Raji (cell line): Measurements from ENCODE around the gene KDM4C.

ENCODE experiments used
- POLR2A ChIP-seq: IDR thresholded peaks from 2 replicates; pipeline ENCODE4 v1.6.1; 2011; ENCODE audit warnings: low read depth, low read length, control low read depth; ENCODE audit not compliant: insufficient read depth

KDM4C gene

DNA sequence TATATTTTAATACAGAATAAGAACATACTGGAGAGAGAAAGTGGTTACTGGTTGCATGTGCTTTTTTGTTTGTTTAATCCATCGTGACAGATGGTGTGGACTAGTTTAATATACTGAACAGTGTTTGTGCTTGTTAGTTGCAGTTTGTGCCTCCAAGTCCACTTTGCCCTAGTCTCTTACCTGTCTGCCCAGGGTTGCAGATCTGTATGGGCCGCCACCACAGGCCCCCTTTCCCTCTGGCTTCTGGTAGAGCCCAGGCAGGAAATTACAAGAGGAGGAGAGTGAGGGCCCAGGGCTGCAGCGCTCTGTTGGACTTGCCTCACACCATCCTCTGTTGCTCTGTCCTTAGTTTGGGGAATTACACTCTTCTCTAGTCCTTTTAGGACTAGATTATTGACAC, 166.4 kb downstream of the KDM4C start:
- TF ChIP-seq POLR2A: no peak

DNA sequence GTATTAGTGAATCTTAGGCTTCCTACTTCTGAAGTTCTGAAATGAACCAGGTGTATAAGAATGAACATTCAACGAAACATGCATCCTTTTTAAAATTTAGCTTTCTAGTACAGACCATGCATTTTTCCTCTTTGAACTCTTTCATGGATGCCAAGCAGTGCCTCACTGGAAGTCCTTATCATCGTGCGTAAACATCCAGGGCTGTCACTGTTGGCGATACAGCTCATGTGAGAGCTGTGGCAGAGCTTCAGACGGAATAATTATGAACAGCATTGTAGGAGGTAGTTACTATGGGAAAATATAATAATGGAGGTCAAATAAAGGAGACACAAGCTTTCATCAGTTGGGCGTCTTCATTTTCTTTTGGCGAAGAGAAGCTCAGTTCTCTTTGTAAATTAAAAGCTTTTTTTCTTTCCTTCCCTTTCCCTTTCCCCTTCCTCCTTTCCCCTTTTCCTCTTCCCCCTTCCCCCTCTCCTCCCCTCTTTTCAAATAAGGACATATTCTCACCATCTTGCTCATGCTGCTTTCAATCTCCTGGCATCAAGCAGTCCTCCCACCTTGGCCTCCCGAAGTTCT, 167.3 kb downstream of the KDM4C start:
- no peak for TF ChIP-seq POLR2A

DNA sequence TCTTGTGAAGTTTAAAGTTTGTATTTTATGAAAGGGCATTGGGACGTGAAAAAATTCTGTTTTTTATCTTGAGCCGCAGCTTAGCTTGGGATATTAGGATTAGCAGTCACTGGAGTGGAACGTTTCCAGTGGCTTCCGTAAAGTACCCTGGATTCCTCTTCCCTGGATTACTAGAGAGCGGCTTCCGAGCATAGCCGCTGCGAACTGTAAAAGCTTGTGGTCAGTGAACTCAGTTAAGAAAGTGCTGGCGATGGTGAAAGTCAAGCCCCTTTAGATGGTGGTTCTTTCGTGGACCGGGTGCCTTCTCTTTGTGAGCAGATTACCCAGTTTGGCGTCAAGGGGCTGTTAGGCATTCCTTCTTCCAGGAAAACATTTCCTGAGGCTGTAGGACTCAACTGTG, 168.1 kb downstream of the KDM4C start:
- TF ChIP-seq POLR2A: no peak

DNA sequence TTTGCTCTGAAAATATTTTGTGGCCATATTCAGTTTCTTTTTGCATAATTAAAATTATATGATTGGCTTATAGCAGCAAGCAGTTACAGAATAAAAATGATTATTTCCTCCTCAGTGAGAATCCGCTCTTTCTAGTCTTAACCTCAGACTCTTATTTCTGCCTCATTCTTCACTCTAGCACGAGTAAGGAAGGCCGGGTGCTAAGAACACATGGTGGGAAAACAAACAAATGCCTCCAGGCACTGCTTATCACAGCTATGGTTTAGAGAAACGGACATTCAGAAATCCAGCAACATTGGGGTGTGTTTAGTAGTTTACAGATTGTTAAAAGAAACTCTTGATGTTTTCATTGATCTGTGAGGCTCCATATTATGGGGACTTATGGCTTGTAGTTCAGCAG, 168.7 kb downstream of the KDM4C start:
- TF ChIP-seq POLR2A: no peak

DNA sequence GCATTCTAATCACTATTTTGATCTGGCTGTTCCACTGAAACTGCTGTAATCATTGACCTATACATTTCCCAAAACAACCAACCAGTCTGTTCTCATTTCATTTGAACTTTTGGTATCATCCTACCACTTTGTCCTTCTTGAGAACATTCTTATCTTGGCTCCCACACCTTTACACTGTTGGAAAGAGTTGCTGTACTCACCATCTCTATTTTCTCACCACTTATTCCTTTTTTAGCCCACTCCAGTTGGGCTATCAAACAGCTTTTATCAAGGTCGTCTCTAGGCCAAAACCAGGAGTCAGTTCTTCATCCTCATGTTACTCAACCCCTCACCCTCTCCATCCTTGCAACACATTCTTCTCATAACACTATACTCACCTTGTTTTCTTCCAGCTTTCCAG, 170.1 kb downstream of the KDM4C start:
- no peak for TF ChIP-seq POLR2A

DNA sequence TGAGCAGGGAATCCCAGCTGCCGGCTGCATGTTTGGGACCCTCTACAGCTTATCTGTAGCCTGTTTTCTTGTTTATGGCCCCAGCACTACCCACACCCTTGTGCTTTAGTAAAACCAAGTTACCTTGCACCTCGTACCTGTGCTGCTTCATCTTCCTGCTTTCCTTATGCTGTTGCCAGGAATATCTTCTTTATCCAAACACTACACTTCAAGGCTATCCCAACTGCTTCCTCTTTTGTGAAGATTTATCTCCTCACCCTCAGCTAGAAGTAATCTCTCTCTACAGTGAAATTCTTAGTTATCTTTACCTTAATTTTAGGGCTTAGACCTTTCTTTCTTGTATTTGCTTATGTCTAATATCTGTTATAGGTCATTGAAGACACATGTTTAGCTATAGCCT, 171.1 kb downstream of the KDM4C start:
- no peak for TF ChIP-seq POLR2A

DNA sequence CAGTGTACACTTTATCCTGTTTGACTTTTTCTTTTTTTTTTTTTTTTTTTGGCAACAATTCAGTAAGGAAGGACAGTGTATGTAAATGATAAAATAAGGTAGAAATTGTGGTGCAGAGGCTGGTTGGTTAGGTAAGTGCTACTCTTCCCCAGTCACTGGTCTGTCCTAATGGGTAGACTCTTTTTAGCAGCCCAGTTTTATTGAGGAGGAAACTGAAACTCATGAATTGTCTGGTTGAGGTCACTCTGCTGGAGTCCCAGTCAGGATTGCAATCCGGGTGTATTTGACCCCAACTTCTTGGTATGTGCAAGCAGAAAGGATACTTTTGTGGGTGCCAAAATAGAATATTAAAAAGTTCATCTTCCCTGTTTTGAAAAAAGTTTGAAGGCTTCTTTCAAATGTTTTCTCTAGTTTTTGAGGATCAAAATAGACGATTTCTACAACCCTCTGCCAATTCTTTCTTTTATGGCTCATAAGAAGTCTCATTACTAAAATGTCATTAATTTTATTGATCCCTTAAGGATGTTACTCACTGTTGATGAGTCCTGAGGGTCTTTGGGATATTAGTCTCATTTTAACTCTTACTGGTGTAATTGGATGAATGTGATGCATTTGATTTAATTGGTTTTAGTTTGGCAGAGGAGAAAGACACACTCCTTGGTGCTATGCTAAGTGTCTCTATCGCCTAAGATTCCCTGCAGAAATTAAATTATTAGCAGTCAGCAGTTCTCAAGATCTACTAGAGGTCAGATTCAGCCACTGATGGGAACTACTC, 171.9 kb downstream of the KDM4C start:
- TF ChIP-seq POLR2A: no peak

DNA sequence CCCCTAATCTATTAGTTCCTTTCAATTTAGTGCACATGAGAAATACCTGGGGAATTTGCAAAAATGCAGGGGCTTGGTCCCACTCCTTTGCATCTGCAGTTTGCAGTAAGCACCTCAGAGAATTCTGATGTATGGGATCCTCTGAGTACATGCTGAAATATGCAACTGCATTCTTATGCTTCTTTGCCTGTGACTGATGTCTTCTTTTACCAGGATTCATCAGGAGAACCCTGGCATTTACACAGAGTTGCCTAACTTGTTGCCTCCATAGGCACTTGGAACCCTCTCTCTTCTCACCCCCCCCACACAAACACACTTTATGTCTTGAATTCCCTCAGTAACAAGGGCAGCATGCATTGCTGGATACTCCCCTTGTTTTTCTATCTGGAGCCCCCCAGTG, 173.1 kb downstream of the KDM4C start:
- no peak for TF ChIP-seq POLR2A

DNA sequence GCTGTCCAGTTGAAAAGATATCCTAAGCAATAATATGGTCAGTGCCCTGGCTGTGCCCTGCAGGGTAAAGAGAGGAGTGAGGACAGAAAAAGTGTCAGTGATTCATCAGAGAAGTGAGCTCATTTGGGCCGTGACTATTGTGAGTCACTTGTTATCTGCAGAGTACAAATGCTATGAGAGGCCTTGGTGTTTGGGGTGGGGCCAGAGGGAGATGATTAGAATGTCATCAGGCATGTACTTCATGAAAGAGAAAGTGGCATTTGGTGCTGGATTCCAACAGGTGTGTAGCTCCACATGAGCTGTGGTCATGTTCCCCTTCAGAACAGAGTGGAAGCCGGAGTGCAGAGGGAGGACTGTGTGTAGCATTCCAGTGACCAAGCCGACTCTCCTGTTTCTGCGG, 174.1 kb downstream of the KDM4C start:
- no peak for TF ChIP-seq POLR2A

DNA sequence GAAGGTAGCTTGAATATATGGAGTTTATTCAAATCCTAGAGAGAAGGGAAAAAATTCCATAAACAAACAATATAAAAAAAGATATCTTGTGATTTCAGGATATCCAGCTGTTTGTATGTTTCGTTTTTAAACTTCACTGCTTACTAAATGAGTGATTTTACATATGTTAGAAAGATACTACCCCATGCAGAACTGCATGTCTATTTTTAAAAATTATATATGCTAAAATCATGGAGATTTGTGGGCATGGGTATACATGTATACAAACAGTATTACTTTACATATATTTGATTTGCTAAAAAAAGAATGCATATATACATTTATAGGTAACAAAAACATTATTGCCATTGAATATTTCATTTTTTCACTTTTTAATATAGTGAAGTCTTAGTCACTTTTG, 178.3 kb downstream of the KDM4C start:
- no peak for TF ChIP-seq POLR2A

DNA sequence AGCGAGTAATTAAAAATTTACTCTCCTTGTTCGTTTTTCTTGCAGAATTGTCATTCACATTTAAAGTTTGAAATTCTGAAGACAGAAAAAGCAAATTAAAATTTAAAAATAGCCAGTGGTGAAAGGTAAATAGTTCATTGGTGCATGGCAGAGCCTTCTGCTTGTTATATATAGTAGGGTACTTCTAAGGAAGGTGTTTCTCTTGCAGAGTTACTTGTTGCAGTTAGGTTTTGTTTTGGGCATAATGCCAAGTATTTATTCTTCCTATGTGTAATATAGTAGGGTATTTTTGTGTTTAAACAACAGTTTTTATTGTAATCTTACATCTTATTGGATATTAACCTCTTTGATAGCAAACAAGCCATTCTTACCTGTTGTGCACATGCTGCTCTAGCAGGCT, 179.4 kb downstream of the KDM4C start:
- no peak for TF ChIP-seq POLR2A

DNA sequence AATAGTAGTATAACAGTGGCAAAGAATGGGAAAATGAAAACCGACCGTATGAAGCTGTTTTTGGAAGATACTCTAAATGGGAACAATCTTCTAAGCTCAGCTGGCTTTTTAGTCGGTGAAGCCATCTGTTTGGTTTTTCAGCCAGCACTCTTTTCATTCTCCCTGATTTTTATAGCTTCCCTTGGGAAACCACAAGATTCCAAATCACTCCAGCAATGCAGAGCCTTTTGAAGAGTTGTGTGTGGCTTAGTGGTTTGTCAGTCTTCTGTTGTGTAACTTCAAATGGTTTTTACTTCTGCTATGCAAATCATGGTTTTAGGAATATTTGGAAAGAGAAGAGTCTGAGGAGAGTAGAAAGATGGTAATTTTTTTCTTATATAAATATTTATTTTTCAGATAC, 180.7 kb downstream of the KDM4C start:
- no peak for TF ChIP-seq POLR2A

DNA sequence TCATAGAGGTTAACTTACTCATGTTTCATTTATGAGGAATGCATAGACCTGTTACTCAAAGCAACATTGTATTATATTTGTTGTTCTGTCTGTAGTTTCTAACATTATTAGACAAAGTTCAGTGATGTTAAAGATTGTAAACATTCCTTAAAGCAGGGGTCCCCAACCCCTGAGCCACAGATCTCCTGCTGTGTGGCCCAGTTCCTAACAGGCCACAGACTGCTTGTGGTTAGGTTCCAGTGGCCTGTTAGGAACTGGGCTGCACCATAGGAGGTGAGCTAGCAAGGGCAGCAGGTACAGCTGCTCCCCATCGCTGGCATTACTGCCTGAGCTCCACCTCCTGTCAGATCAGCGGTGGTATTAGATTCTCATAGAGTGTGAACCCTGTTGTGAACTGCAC, 181.1 kb downstream of the KDM4C start:
- TF ChIP-seq POLR2A: no peak

DNA sequence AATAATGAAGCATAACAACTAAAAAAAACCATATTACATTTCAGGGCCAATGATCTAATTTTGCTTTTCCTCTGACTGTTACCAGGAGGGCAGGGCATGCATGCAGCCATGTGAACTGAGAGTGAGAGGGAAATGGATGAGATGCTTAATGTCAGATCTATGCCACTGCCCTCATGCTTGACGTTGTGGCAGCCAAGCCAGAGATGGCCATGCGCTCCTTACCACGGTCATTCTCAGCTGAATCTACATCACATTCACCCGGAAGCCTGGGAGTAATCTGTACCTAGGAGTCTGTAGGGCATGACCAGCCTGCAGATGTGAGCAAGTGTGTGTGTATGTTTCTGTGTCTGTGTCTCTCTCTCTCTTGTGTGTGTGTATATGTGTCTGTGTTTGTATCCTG, 183.7 kb downstream of the KDM4C start:
- no peak for TF ChIP-seq POLR2A

DNA sequence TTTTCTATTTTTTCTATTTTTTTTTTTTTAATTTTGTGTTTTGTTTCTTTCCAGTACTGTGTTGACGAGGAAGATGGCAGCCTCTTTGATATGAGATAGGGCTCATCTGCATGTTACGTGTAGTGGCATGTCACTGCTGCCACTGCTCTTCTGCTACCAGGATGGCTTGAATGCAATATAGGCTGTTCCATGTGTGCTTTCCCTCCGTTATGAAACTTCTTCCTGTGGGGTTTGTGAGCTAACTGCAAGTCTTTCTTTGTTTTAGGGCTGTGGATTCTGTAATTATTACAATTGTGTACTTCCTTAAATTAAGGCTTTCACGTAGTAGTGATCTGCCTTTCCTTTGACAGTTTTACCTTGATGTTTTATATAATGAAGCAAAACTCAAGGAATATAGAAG, 184.6 kb downstream of the KDM4C start:
- no peak for TF ChIP-seq POLR2A

DNA sequence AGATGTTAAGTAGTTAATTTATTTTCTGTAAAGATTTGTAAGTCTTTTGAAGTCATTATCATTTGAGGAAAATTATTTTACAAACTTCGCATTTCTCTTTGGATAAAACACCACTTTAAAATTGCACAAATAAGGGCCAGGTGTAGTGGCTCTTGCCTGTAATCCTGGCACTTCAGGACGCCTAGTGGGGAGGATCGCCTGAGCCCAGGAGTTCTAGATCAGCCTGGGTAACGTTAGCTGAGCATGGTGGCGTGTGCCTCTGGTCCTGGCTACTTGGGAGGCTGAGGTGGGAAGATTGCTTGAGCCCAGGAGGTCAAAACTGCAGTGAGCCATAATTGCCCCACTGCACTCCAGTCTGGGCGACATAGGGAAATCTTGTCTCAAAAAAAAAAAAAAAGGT, 185.5 kb downstream of the KDM4C start:
- no peak for TF ChIP-seq POLR2A

DNA sequence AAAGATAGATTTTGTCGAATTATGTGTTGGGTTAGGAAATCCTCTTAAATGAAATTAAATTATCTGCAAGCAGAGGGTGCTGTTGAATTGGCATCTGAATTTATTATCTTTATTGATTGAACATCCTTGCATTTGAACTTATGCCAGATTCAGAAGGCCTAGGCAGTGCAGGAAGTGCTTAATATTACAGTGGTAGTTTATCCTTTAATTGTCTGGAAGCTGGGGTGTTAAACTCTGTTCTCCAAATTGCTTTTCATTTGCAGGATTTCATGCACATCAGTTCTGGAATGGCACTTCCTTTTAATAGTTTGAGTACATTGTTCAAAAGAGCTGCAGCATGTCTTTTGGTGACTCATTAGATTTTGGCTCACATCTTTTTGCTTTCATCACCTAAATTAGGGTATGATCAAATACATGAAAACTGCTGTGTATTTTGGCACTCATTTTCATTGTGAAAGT, 186.3 kb downstream of the KDM4C start:
- no peak for TF ChIP-seq POLR2A
